GM21717 (cell line): ENCODE data around the gene ATAD3B.
"Not testable (repeated sequence)": the region's sequence is repeated elsewhere in the genome, so short reads cannot be mapped to it uniquely, and the experiment has no call there.

Experiments
- ATAC-seq: cut with Tn5 transposase; IDR thresholded peaks from one replicate; pipeline ENCODE4 v1.9.1; 2021; ENCODE audit warnings: mild to moderate bottlenecking, moderate library complexity; ENCODE audit not compliant: unreplicated experiment

The ATAD3B gene

GRCh38 chr1:1450616-1451015 lies 20.9 kb upstream of the ATAD3B start:
- ATAC-seq = not testable (repeated sequence)

- no peak for ATAC-seq
Measured at GRCh38 chr1:1451696-1452364, 19.7 kb upstream of the ATAD3B start.

- ATAC-seq = not testable (repeated sequence)
Measured at GRCh38 chr1:1452365-1452739, 19.2 kb upstream of the ATAD3B start.

GRCh38 chr1:1452882-1453281 lies 18.7 kb upstream of the ATAD3B start:
- no peak for ATAC-seq

GRCh38 chr1:1454286-1455056 lies 17.1 kb upstream of the ATAD3B start:
- ATAC-seq = not testable (repeated sequence)

GRCh38 chr1:1455366-1455884 lies 16.1 kb upstream of the ATAD3B start:
- no peak for ATAC-seq

GRCh38 chr1:1455934-1456333 lies 15.6 kb upstream of the ATAD3B start:
- not testable (repeated sequence) for ATAC-seq

GRCh38 chr1:1456683-1457255 lies 14.8 kb upstream of the ATAD3B start:
- ATAC-seq = not testable (repeated sequence)

GRCh38 chr1:1459156-1459555 lies 12.4 kb upstream of the ATAD3B start:
- ATAC-seq = not testable (repeated sequence)

- not testable (repeated sequence) for ATAC-seq
Measured at GRCh38 chr1:1459711-1460110, 11.9 kb upstream of the ATAD3B start.

- ATAC-seq = no peak
Measured at GRCh38 chr1:1460540-1461130, 10.9 kb upstream of the ATAD3B start.

- ATAC-seq = no peak
Measured at GRCh38 chr1:1461721-1462317, 9.7 kb upstream of the ATAD3B start.

- no peak for ATAC-seq
Measured at GRCh38 chr1:1462318-1462966, 9.1 kb upstream of the ATAD3B start.

- ATAC-seq = no peak
Measured at GRCh38 chr1:1463312-1463711, 8.3 kb upstream of the ATAD3B start.

GRCh38 chr1:1468196-1468985 lies 3.2 kb upstream of the ATAD3B start:
- ATAC-seq = not testable (repeated sequence)

GRCh38 chr1:1470626-1471388 lies 758 bp upstream of the ATAD3B start:
- no peak for ATAC-seq

- ATAC-seq = not testable (repeated sequence)
Measured at GRCh38 chr1:1472053-1472876, 700 bp downstream of the ATAD3B start.

GRCh38 chr1:1476011-1476410 lies 4.4 kb downstream of the ATAD3B start:
- not testable (repeated sequence) for ATAC-seq
